Ishikawa (cell line): Measurements from ENCODE around the gene RAD51B.

Experiments
- CEBPB ChIP-seq: IDR thresholded peaks from 2 replicates; pipeline ENCODE4 v1.6.1; 2012
- EP300 ChIP-seq: IDR thresholded peaks from 2 replicates; pipeline ENCODE4 v1.6.1; 2012; ENCODE audit warnings: borderline replicate concordance
- TAF1 ChIP-seq: IDR thresholded peaks from 2 replicates; pipeline ENCODE4 v1.6.1; 2012; ENCODE audit warnings: low read depth, mild to moderate bottlenecking
- TF ChIP-seq, protein P1 (sequence below): IDR thresholded peaks from 2 replicates; pipeline ENCODE4 v1.6.1; 2012; ENCODE audit warnings: low read depth, mild to moderate bottlenecking
- TF ChIP-seq, protein P2 (sequence below): IDR thresholded peaks from 2 replicates; pipeline ENCODE4 v1.6.1; 2012

DNA sequence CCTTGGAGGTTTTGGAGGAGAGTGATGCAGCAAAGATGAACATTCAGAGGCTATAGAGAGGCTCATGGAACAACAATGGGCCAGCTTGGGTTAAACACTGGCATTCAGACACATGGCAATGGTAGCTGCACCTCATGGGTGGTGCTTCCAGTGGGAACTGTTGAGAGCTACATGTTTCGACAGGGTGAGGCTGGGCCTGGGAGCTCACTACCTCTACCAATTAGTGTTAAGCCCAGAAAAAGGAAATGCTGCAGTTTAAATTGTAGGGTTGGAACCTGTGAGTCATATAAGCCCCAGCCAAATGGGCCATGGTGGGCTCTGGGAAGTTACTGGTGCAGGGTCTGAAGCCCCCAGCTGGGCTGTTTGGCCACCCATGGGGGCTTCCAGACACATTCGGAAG lies 693.6 kb downstream of the RAD51B start:
- TF ChIP-seq, protein P1, sequence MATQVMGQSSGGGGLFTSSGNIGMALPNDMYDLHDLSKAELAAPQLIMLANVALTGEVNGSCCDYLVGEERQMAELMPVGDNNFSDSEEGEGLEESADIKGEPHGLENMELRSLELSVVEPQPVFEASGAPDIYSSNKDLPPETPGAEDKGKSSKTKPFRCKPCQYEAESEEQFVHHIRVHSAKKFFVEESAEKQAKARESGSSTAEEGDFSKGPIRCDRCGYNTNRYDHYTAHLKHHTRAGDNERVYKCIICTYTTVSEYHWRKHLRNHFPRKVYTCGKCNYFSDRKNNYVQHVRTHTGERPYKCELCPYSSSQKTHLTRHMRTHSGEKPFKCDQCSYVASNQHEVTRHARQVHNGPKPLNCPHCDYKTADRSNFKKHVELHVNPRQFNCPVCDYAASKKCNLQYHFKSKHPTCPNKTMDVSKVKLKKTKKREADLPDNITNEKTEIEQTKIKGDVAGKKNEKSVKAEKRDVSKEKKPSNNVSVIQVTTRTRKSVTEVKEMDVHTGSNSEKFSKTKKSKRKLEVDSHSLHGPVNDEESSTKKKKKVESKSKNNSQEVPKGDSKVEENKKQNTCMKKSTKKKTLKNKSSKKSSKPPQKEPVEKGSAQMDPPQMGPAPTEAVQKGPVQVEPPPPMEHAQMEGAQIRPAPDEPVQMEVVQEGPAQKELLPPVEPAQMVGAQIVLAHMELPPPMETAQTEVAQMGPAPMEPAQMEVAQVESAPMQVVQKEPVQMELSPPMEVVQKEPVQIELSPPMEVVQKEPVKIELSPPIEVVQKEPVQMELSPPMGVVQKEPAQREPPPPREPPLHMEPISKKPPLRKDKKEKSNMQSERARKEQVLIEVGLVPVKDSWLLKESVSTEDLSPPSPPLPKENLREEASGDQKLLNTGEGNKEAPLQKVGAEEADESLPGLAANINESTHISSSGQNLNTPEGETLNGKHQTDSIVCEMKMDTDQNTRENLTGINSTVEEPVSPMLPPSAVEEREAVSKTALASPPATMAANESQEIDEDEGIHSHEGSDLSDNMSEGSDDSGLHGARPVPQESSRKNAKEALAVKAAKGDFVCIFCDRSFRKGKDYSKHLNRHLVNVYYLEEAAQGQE = no peak
- TF ChIP-seq CEBPB (no peak), TAF1 (no peak), EP300 (no peak)
- TF ChIP-seq, protein P2, sequence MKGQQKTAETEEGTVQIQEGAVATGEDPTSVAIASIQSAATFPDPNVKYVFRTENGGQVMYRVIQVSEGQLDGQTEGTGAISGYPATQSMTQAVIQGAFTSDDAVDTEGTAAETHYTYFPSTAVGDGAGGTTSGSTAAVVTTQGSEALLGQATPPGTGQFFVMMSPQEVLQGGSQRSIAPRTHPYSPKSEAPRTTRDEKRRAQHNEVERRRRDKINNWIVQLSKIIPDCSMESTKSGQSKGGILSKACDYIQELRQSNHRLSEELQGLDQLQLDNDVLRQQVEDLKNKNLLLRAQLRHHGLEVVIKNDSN = no peak
